D721Med (cell line): Measurements from ENCODE around the gene FAM237B.

ENCODE experiments used
- DNase-seq: peaks from one replicate; pipeline ENCODE4 v3.0.0; 2011; ENCODE audit warnings: low spot score; ENCODE audit not compliant: insufficient read length
- FAIRE-seq: peaks from 2 replicates; lab custom pipeline; 2011; peaks lifted over from hg19 to GRCh38; lab: Jason Lieb, UNC
- TF ChIP-seq, protein P1 (sequence below): IDR thresholded peaks from 2 replicates; pipeline ENCODE4 v1.5.1; 2012; ENCODE audit warnings: mild to moderate bottlenecking, control low read depth; ENCODE audit not compliant: insufficient read depth; ENCODE audit errors: missing control alignments

Gene FAM237B

DNA sequence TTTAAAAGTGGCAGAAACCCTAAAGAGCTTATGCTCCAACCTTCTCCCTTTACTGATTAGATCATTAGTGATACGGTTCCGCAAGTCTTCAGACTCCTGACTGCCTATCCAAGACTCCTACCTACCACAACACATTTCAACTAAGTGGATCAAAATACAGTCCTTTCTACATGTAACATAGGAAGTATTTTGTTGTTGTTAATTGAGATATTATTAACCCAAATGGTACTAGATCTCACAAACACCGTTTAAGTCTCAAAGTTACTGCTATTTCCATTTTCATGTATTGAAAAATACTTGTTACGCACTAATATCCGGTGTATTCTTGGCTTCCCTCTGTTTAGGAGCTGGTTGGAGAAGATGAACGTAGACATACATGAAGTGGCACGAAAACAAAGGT lies 1.1 kb downstream of the FAM237B start:
- DNase-seq (no peak), FAIRE-seq (no peak)
- TF ChIP-seq, protein P1, sequence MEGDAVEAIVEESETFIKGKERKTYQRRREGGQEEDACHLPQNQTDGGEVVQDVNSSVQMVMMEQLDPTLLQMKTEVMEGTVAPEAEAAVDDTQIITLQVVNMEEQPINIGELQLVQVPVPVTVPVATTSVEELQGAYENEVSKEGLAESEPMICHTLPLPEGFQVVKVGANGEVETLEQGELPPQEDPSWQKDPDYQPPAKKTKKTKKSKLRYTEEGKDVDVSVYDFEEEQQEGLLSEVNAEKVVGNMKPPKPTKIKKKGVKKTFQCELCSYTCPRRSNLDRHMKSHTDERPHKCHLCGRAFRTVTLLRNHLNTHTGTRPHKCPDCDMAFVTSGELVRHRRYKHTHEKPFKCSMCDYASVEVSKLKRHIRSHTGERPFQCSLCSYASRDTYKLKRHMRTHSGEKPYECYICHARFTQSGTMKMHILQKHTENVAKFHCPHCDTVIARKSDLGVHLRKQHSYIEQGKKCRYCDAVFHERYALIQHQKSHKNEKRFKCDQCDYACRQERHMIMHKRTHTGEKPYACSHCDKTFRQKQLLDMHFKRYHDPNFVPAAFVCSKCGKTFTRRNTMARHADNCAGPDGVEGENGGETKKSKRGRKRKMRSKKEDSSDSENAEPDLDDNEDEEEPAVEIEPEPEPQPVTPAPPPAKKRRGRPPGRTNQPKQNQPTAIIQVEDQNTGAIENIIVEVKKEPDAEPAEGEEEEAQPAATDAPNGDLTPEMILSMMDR: no peak

DNA sequence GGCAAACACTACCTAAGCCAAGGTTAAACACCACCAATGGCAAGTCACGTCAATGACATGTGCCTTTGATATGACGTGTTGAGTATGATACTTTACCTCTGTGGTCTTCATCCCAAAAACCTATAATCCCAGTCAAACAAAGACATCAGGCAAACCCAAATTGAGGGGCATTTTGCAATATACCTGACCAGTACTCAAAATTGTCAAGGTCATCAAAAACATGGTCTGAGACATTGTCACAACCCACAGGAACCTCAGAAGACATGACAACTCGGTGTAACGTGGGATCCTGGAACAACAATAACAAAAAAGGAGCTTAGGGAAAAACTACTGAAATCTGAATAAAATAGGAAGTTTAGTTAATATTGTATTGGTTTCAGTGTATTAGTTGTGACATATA lies 7.2 kb downstream of the FAM237B start:
- DNase-seq: no peak
- no peak for FAIRE-seq
- TF ChIP-seq, protein P1: no peak

DNA sequence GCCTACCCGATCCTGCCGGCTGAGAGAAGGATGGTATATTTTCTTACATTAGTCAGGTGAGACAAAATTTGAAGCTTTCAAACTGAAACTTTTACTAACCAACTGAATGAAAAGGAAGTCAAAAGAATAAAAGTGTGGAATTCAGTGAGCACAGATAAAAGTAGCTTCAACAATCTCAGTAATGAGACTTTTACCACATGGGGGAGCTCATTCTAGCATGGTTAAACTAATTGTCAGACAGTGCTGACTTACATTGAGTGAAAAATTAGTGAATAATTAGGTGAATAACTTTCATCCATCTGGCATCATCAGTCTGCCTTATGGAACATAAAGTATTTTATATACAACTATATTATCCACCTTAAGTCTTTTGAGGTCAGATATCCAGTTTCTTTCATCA lies 8.4 kb downstream of the FAM237B start:
- TF ChIP-seq, protein P1: peak; percentile 37
- no peak for FAIRE-seq
- no peak for DNase-seq

- TF ChIP-seq, protein P1: no peak
- no peak for DNase-seq
- FAIRE-seq: no peak
These were observed 9.9 kb downstream of the FAM237B start for GRCh38 chr7:90311175-90311574.

GRCh38 chr7:90309872-90310271 lies 11.2 kb downstream of the FAM237B start:
- TF ChIP-seq, protein P1: no peak
- FAIRE-seq (no peak), DNase-seq (no peak)

- DNase-seq: no peak
- FAIRE-seq: no peak
- TF ChIP-seq, protein P1: no peak
These were observed 17.9 kb downstream of the FAM237B start for GRCh38 chr7:90303241-90303640.

DNA sequence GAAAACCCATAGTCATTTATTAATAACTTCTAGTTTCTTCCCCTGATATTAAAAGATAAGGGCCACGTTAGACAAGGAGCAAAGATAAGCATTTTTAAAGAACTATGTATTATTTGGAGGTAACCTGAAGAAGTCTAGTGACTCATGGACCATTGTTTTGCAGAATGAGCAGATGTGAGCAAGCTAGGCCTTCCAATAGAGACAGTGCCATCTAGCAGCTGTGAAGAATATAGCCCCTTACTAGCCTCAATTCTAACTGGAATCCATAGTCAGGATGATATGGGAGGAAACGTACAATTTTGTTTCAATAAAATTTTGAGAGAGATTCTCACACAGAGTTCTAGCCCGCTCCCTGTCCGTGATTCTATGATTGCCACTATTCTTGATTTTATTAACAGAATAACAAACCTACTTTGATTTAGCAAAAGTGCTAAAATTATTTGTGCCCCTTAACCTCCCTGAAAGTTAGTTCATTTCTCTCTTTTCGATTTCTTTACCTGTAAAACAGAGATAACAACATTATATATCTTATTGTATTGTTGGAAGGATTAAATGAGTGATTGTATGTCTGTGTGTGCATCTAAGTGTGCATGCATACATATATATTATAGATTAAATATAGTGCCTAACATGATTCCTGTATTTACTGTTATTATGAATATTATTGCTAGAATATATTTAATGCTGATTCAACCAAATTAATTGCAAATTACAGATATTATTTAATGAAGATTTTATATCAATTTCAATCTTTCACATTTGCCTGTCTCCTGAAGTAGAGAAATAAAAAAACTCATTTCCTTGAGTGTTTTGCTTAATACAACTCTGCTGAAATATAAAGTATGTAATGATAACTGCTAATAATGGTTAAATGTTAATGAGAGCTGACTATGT lies 22.7 kb downstream of the FAM237B start:
- FAIRE-seq (peak; percentile 86), DNase-seq (no peak)
- TF ChIP-seq, protein P1: peak; percentile 41
